LNCaP clone FGC (cell line): Measurements from ENCODE around the gene COQ10A.
A peak's percentile ranks its signal among the peaks of the same experiment; 100 is the strongest.

Experiments used
- DNase-seq: peaks from one replicate; pipeline ENCODE4 v3.0.0-alpha.2; 2011; ENCODE audit warnings: low read depth
- H3K4me3 ChIP-seq: 2 replicates; pipeline ENCODE4 v1.5.1; 2011; ENCODE audit warnings: mild to moderate bottlenecking, low read depth, low read length, control low read depth
- CTCF ChIP-seq: IDR thresholded peaks from 2 replicates; pipeline ENCODE4 v1.5.1; 2012; ENCODE audit warnings: mild to moderate bottlenecking; ENCODE audit not compliant: control insufficient read depth, insufficient read depth; ENCODE audit errors: extremely low read depth

Gene COQ10A

GRCh38 chr12:56255671-56256070 lies 11.1 kb upstream of the COQ10A start:
- TF ChIP-seq CTCF = no peak
- no peak for DNase-seq

GRCh38 chr12:56256326-56256960 lies 10.3 kb upstream of the COQ10A start:
- no peak for TF ChIP-seq CTCF
- H3K4me3 ChIP-seq = no peak overlapping the region
- DNase-seq = no peak

More at GRCh38 chr12:56255671-56256070, 11.1 kb upstream of the COQ10A start:
- no peak overlapping the region for H3K4me3 ChIP-seq

- peak overlapping the region; percentile 84 for H3K4me3 ChIP-seq
- no peak for DNase-seq
- TF ChIP-seq CTCF = no peak
Measured at GRCh38 chr12:56257071-56257470, 9.7 kb upstream of the COQ10A start.

DNA sequence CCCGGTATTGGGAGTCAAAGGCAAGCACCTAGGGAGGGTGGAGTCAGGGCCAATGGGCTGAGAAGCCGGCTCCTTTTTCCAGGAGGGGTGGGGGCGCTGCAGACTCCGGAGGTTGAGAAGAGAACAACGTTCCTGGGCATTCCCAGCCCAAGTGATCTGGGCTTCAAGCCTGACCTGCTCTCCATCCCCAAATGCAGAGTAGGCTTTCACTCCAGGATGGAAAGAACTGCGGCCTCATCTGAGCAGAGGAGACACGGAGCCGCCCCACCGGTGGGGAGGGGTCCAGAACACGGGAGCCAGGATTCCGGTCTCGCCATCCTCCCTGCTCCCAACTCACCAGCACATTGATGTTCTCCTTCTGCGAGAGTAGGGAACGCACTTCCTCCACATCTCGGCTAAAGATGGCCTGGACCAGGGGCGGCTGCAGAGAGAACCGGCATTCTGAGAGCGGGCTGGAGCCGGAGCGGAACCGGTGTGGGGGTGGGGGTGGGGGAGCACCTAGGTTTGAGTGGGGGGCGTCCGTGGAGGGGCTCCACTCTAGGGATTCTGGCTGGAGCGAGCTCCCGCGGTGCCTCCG lies 9.2 kb upstream of the COQ10A start:
- no peak for DNase-seq
- H3K4me3 ChIP-seq = peak overlapping the region; percentile 84
- TF ChIP-seq CTCF = 0 out of 2 replicates have a peak, but pooled peaks have one; percentile 12

DNA sequence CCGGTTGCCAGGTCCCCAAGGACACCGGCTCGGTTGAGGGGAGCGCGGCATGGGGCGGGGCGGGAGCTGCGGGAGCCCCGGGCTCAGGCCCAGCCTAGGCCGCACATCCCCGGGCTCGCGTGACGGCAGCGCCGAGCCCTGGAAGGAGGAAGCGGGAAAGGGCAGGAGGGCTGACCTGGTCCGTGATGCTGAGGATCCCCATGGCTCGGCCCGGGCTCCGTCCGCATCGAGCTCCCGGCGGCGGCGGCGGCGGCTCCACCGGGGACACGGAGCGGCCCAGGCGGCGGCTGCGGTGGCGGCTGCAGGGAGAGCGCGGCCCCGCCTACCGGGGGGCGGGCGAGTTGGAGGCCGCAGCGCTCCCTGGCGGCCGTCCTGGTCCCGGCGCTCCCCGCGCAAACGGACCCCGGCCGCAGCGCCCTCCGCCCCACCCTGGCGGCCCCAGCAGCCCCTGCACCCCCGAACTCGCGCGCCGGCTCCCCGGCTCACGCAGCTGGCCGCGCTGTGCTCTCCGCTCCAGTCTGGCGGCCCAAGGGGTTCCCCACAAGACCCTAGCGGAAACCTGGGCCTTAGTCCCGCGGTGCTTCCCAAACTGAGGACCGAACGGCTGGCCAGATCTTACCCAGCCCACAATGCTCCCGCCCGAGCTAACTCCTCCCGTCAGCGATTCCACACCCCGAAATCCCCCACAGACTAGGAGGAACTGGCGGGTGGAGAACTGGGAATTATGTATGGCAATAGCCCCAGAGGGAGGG lies 8.5 kb upstream of the COQ10A start, which contains the start of gene ANKRD52:
Gene ANKRD52, minus strand, starts transcription at position 317 of the 752 bp plus-strand sequence. Its CDS starts 115 bp downstream, at position 202.
- DNase-seq = no peak
- peak within 1 kb of the TSS; percentile 84 for H3K4me3 ChIP-seq
- TF ChIP-seq CTCF = peak; percentile 90

- H3K4me3 ChIP-seq = peak overlapping the region; percentile 84
- TF ChIP-seq CTCF = no peak
- no peak for DNase-seq
Measured at GRCh38 chr12:56258820-56259183, 7.9 kb upstream of the COQ10A start.

DNA sequence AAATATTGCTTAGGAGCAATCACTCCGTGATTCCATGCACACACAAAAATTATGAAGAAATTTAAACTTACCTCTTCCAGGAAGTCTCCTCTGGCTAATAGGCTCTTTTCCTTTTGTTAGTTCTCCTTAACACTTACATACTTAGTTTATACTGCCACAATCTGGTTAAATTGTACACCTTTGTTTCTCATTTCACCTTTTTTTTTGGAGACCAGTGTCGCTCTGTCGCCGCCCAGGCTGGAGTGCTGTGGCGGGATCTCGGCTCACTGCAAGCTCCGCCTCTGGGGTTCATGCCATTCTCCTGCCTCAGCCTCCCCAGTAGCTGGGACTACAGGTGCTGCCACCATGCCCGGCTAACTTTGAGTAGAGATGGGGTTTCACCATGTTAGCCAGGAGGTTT lies 6.4 kb upstream of the COQ10A start:
- no peak overlapping the region for H3K4me3 ChIP-seq
- TF ChIP-seq CTCF = no peak
- DNase-seq = no peak
